ENCODE results near the gene NOXA1.
"Not testable (repeated sequence)": the region's sequence is repeated elsewhere in the genome, so short reads cannot be mapped to it uniquely, and the experiment has no call there.

The NOXA1 gene, protein sequence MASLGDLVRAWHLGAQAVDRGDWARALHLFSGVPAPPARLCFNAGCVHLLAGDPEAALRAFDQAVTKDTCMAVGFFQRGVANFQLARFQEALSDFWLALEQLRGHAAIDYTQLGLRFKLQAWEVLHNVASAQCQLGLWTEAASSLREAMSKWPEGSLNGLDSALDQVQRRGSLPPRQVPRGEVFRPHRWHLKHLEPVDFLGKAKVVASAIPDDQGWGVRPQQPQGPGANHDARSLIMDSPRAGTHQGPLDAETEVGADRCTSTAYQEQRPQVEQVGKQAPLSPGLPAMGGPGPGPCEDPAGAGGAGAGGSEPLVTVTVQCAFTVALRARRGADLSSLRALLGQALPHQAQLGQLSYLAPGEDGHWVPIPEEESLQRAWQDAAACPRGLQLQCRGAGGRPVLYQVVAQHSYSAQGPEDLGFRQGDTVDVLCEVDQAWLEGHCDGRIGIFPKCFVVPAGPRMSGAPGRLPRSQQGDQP

GRCh38 chr9:137422604-137423513 is at the start of gene NOXA1, which contains the start of gene EXD3:
NOXA1 (plus strand) TSS chr9:137423393; CDS start chr9:137423530, 137 bp downstream.
EXD3 (minus strand) TSS chr9:137423162; CDS start chr9:137395357, 27,805 bp downstream.
- DNase-seq = peak; percentile 81

GRCh38 chr9:137373611-137373980 is 49.6 kb upstream of the NOXA1 start:
- DNase-seq = no peak

DNA sequence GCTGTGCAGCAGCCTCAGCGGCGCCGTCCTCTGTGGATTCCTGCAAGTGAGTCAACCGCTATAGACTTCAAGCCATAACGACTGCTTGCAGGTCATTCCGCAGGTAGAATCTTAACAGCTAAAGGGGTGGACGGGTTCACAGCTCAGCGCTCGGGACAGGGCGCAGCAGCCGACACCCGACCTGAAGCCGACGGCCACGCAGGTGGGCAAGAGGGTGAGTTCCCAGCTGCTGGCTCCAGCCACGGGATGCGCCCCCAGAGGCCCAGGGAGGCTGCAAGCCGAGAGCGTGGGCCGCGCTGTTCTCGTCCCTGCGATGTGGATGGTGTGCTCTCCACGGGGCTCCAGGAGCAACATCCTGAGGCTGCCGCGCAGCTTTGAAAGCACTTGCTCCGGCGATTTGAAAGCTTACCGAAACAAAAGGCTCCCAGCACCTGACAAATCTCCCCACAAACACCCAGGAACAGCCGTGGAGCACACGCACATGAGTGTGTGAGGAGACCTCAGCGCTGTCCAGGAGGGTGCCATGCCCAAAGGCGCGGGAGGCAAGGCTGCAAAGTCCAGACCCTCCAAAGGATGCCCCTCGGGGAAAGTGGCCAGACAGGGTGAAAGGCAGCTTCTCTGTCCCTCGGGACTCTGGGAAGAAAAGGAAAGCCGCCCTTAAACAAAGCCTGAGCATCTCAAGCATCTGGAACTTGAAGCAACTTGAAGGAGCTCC is 48.9 kb upstream of the NOXA1 start:
- no peak for DNase-seq

DNA sequence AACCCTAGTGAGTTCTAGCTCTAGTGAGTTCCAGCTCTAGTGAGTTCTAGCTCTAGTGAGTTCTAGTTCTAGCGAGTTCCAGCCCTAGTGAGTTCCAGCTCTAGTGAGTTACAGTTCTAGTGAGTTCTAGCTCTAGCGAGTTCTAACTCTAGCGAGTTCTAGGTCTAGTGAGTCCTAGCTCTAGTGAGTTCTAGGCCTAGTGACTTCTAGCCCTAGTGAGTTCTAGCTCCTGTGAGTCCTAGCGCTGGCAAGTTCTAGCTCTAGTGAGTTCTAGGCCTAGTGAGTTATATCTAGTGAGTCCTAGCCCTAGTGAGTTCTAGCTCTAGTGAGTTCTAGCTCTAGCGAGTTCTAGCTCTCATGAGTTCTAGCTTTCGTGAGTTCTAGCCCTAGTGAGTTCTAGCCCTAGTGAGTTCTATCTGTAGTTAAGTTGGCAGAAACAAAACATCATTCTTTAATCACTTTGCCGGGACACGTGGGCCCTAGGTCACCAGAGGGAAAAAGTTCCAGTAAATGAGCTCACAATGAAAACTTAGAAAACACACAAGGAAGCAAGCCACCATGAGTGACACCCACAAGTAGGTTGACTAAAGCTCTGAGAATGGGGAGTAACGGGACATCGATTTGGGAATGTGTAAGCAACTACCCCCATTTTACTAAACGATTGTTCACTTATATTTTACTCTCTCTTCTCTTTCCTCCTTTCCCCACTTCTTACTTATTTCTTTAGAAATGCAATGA is 47.7 kb upstream of the NOXA1 start:
- DNase-seq = no peak

- no peak for DNase-seq
Measured at GRCh38 chr9:137376386-137376785, 46.8 kb upstream of the NOXA1 start.

- DNase-seq = not testable (repeated sequence)
Measured at GRCh38 chr9:137378688-137379410, 44.3 kb upstream of the NOXA1 start.

- DNase-seq = no peak
Measured at GRCh38 chr9:137379761-137380161, 43.4 kb upstream of the NOXA1 start.

GRCh38 chr9:137380171-137380570 is 43.0 kb upstream of the NOXA1 start:
- DNase-seq = no peak

DNA sequence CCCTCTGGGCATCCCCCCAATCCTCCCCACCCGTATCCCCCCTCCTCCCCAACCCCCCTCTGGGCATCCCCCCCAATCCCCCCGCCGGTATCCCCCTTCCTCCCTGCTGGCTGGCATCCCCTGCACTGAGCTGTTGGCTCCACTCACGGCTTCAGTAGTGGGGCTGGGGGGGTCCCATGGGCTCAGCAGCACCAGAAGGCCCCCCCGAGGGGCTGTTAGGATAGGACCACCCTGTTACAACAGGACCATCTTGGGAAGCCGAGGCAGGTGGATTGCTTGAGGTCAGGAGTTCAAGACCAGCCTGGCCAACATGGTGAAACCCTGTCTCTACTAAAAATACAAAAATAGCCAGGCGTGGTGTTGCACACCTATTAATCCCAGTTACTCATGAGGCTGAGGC is 42.6 kb upstream of the NOXA1 start:
- no peak for DNase-seq

DNA sequence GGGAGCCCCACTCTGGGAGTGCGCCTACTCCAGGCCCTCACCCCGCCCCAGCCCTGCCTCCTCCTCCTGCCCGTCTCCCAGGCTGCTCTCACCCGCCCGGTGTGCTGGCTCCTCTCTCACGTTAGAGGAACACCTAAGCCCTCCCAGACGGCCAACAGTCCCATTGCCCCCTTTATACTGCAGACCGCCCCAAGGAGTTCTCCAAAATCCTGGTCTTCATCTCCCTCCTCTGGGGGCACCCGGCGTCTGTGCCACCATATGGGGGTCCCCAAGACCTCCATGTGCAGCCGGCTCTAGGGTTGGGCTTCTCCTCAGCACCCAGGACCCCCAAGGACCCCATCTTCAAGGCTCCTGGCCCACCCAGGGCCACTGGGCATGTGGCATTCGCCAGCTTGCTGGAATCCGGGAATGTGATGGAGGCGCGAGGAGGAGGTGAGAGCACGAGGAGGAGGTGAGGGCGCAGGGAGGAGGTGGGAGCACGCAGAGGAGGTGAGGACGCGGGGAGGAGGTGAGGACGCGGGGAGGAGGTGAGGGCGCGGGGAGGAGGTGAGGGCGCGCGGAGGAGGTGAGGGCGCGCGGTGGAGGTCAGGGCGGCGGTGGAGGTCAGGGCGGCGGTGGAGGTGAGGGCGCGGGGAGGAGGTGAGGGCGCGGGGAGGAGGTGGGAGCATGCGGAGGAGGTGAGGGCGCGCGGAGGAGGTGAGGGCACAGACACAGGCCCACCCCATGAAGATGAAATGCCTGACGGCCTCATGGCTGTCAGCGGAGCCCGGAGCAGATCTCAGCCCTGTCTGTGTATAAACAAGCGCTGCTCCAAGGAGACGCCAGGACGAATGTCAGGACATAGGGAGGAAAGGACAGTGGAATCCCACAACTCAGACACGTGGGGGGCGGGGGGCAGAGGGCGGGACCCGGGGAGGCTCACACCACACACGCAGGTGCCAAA is 41.4 kb upstream of the NOXA1 start:
- DNase-seq = no peak

GRCh38 chr9:137382444-137383080 is 40.6 kb upstream of the NOXA1 start:
- no peak for DNase-seq

GRCh38 chr9:137383081-137383783 is 40.0 kb upstream of the NOXA1 start:
- DNase-seq = no peak

DNA sequence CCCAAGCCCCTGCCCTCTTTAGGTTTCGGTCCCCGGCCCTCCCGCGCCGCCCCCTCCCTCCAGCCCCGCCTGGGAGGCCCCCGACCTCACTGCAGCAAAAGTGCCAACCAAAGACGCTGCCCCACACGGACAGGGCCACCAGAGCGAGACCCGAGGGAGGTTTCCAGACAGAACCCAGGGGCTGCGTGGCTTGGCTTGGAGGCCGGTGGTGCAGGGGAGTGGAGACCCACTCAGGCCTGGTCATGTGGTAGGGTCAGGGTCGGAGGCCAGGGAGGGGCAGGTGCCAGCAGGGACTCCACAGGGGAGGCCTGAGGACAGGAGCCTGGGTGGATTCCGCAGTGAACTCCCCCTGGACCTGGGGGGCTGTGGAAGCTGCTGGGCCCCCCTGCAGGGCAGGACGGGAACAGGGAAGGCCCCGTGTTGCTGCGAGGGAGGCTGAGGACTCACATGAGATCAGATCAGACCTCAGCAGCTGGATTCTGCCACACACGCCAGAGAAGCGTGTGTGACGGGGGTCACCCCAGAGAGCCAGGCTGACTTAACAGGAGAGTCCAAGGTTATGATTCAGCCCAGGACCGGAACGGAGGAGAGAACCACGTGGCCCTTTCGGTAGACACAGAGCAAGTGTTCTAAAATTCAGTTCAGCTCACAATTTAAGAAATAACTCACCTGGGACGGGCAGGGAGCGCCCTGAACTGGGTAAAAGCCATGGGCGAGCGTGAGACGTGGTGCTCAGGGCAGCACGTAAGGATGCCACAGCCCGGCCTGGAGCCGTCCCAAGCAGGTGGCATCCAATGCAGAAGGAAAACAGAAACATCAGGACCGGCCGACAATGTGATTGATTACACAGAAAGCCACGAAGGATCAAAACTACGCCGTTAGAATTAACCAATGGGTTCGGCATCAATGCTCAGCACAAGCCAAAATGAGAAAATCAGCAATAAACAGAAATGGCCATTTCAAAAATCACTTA is 39.1 kb upstream of the NOXA1 start:
- no peak for DNase-seq

DNA sequence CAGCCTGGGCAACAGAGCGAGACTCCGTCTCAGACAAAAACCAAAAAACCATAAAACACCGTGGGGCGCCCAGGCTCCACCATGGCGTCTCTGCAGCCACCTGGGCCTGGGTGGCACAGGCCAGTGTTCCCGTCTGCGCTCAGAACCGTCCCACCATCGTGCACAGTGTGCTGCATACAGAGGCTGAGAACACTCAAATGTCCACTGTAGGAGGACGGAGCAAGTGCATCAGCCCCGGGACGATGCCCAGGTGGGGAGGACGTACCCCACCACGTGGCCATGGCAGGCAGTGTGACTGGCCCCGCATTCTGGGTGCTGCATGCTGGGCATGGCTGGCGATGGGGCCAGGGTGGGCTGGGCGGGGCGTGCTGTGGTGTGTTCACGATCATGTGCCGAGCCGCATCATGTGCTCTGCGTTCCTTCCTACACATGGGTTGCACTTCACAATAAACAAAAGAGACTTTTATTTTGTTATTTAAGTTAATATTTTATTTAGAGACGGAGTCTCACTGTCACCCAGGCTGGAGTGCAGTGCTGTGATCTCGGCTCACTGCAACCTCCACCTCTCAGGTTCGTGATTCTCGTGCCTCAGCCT is 38.0 kb upstream of the NOXA1 start:
- DNase-seq = no peak

GRCh38 chr9:137386507-137387113 is 36.6 kb upstream of the NOXA1 start:
- not testable (repeated sequence) for DNase-seq

- DNase-seq = no peak
Measured at GRCh38 chr9:137387114-137387890, 35.9 kb upstream of the NOXA1 start.

Data from amniotic stem cell (primary cell).